Measurements from ENCODE around the gene FAM204A.

The FAM204A gene

DNA sequence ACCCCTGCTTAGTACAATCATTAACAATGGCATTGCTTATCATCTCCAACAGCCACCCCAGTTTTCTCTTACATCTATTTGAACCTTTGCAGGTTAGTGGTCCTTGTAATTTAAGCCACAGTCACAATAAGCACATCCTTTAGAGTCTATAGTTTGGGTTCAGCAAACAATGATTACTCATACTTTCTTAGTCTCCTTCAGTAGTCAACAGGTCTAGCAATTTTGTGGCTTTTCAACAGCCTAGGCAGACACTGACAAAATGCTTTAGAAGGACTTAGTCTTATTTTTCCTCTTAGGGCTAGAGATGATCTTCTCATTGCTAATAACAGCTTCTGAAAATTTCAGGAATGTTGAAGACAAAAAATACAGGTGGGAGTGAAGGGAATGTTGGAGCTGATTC is 32.3 kb upstream of the FAM204A start:
- no peak overlapping the region for H3K4me2 ChIP-seq (ENCODE audit: low read depth, low read length)
- no peak for DNase-seq

DNA sequence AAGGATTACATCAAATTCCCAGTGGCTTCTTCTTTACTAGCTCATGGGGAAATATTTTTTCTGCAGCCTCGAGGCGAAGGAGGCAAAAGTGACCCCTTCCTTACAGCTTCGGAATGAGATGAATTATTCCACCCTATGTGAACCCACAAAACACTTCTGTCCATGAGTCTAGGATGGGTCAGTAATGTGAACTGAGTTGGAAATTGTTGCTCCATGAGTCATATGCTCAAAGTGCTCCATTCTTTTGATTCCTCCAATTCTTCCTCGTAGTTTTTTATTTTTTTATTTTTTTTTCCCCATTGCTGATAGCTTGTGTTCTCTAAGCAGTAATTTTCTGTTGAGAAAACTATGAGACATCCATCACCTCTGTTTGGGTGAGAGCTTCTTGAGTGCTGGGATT is 31.7 kb upstream of the FAM204A start:
- Histone ChIP-seq H3K4me1 (ENCODE audit: low read length) (no peaks in the 10 kb centered on the region), H3K36me3 (replicated peaks; ENCODE audit: insufficient read depth, low read length) (no peaks in the 10 kb centered on the region), H3K4me2 (ENCODE audit: low read depth, low read length) (no peak overlapping the region), H3K9ac (ENCODE audit: low read length) (no peak overlapping the region), H4K20me1 (ENCODE audit: insufficient read depth, low read length) (no peaks in the 10 kb centered on the region), H2AFZ (ENCODE audit: low read length) (no peak overlapping the region), H3K9me2 (replicated peaks; ENCODE audit: insufficient read depth, low read length) (no peaks in the 10 kb centered on the region), H3K27ac (ENCODE audit: low read length) (no peak overlapping the region), H3K79me2 (ENCODE audit: low read length) (no peaks in the 10 kb centered on the region), H3F3A (ENCODE audit: insufficient read depth, low read length) (no peaks in the 10 kb centered on the region), H3K27me3 (replicated peaks; ENCODE audit: insufficient read depth, low read length) (no peaks in the 10 kb centered on the region), H3K9me3 (replicated peaks; ENCODE audit: insufficient read depth, low read length) (no peaks in the 10 kb centered on the region), H3K4me3 (ENCODE audit: low read length) (no peak overlapping the region)
- TF ChIP-seq EZH2phosphoT487 (IDR thresholded peaks at IDR 0.05; ENCODE audit: low read length) = no peak
- TF ChIP-seq, protein P1, sequence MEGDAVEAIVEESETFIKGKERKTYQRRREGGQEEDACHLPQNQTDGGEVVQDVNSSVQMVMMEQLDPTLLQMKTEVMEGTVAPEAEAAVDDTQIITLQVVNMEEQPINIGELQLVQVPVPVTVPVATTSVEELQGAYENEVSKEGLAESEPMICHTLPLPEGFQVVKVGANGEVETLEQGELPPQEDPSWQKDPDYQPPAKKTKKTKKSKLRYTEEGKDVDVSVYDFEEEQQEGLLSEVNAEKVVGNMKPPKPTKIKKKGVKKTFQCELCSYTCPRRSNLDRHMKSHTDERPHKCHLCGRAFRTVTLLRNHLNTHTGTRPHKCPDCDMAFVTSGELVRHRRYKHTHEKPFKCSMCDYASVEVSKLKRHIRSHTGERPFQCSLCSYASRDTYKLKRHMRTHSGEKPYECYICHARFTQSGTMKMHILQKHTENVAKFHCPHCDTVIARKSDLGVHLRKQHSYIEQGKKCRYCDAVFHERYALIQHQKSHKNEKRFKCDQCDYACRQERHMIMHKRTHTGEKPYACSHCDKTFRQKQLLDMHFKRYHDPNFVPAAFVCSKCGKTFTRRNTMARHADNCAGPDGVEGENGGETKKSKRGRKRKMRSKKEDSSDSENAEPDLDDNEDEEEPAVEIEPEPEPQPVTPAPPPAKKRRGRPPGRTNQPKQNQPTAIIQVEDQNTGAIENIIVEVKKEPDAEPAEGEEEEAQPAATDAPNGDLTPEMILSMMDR (IDR thresholded peaks at IDR 0.05; ENCODE audit: low read length) = no peak
- no peak for TF ChIP-seq EZH2 (optimal IDR thresholded peaks at IDR 0.05; ENCODE audit: low read depth, low read length)
- no peak for DNase-seq

More for the DNA sequence above, 32.3 kb upstream of the FAM204A start:
- Histone ChIP-seq H3K4me1 (ENCODE audit: low read length) (no peaks in the 10 kb centered on the region), H3K27me3 (replicated peaks; ENCODE audit: insufficient read depth, low read length) (no peaks in the 10 kb centered on the region), H3K27ac (ENCODE audit: low read length) (no peak overlapping the region), H3K79me2 (ENCODE audit: low read length) (no peaks in the 10 kb centered on the region), H4K20me1 (ENCODE audit: insufficient read depth, low read length) (no peaks in the 10 kb centered on the region), H3K36me3 (replicated peaks; ENCODE audit: insufficient read depth, low read length) (no peaks in the 10 kb centered on the region), H3K9ac (ENCODE audit: low read length) (no peak overlapping the region), H3K9me2 (replicated peaks; ENCODE audit: insufficient read depth, low read length) (no peaks in the 10 kb centered on the region), H2AFZ (ENCODE audit: low read length) (no peak overlapping the region), H3K9me3 (replicated peaks; ENCODE audit: insufficient read depth, low read length) (no peaks in the 10 kb centered on the region), H3F3A (ENCODE audit: insufficient read depth, low read length) (no peaks in the 10 kb centered on the region), H3K4me3 (ENCODE audit: low read length) (no peak overlapping the region)
- TF ChIP-seq EZH2 (optimal IDR thresholded peaks at IDR 0.05; ENCODE audit: low read depth, low read length) = no peak
- TF ChIP-seq, protein P1 (IDR thresholded peaks at IDR 0.05; ENCODE audit: low read length) = no peak
- TF ChIP-seq EZH2phosphoT487 (IDR thresholded peaks at IDR 0.05; ENCODE audit: low read length) = no peak

DNA sequence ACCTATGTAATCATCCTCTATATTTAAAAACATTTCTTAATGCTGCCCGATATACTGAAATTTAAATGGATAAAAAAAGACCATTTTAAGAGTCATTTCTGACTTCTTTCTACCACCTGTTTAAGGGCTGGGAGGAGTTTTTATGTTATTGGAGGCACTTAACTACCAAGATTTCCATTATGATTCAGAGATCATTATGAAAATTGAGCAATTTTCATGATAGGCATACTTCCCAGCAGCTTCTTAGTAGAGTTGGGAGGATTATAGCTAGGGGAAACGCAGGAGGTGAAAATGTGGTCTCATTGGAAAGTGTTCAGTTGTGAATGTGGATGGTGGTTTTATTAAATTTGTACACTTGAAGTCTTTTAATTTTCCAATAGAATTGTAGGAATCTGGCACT is 28.4 kb upstream of the FAM204A start:
- no peak for DNase-seq
- no peaks in the 10 kb centered on the region for H3F3A ChIP-seq (ENCODE audit: insufficient read depth, low read length)
- no peaks in the 10 kb centered on the region for H3K4me1 ChIP-seq (ENCODE audit: low read length)
- no peak for TF ChIP-seq EZH2phosphoT487 (IDR thresholded peaks at IDR 0.05; ENCODE audit: low read length)
- TF ChIP-seq EZH2 (optimal IDR thresholded peaks at IDR 0.05; ENCODE audit: low read depth, low read length) = no peak
- TF ChIP-seq, protein P1 (IDR thresholded peaks at IDR 0.05; ENCODE audit: low read length) = no peak
- H3K9ac ChIP-seq (ENCODE audit: low read length) = no peak overlapping the region
- no peaks in the 10 kb centered on the region for H3K36me3 ChIP-seq (replicated peaks; ENCODE audit: insufficient read depth, low read length)
- H3K9me3 ChIP-seq (replicated peaks; ENCODE audit: insufficient read depth, low read length) = no peaks in the 10 kb centered on the region
- no peak overlapping the region for H2AFZ ChIP-seq (ENCODE audit: low read length)
- H3K9me2 ChIP-seq (replicated peaks; ENCODE audit: insufficient read depth, low read length) = no peaks in the 10 kb centered on the region
- H4K20me1 ChIP-seq (ENCODE audit: insufficient read depth, low read length) = no peaks in the 10 kb centered on the region
- H3K27ac ChIP-seq (ENCODE audit: low read length) = no peak overlapping the region
- H3K4me3 ChIP-seq (ENCODE audit: low read length) = no peak overlapping the region
- no peaks in the 10 kb centered on the region for H3K27me3 ChIP-seq (replicated peaks; ENCODE audit: insufficient read depth, low read length)
- H3K79me2 ChIP-seq (ENCODE audit: low read length) = no peaks in the 10 kb centered on the region
- no peak overlapping the region for H3K4me2 ChIP-seq (ENCODE audit: low read depth, low read length)

Measured in MM.1S (cell line).